ENCODE measurements around the gene B4GALT4.

- TF ChIP-seq GATA2 (IDR thresholded peaks at IDR 0.05; ENCODE audit: low read depth, low read length) (no peak), GATA3 (IDR thresholded peaks at IDR 0.05; ENCODE audit: low read depth, low read length) (no peak)
These were observed 9.9 kb downstream of the B4GALT4 start for GRCh38 chr3:119230745-119231144.

All from SH-SY5Y (cell line).